Hematopoietic multipotent progenitor cell treated with erythropoietin and hydrocortisone succinate and interleukin-3 and kit ligand, for 6 days (in vitro differentiated cells): Measurements from ENCODE around the gene WBP2.
"Not testable (repeated sequence)": the region's sequence is repeated elsewhere in the genome, so short reads cannot be mapped to it uniquely, and the experiment has no call there.

ENCODE experiments used
- DNase-seq: peaks from one replicate; pipeline ENCODE4 v3.0.0-alpha.2; 2015

Gene WBP2

DNA sequence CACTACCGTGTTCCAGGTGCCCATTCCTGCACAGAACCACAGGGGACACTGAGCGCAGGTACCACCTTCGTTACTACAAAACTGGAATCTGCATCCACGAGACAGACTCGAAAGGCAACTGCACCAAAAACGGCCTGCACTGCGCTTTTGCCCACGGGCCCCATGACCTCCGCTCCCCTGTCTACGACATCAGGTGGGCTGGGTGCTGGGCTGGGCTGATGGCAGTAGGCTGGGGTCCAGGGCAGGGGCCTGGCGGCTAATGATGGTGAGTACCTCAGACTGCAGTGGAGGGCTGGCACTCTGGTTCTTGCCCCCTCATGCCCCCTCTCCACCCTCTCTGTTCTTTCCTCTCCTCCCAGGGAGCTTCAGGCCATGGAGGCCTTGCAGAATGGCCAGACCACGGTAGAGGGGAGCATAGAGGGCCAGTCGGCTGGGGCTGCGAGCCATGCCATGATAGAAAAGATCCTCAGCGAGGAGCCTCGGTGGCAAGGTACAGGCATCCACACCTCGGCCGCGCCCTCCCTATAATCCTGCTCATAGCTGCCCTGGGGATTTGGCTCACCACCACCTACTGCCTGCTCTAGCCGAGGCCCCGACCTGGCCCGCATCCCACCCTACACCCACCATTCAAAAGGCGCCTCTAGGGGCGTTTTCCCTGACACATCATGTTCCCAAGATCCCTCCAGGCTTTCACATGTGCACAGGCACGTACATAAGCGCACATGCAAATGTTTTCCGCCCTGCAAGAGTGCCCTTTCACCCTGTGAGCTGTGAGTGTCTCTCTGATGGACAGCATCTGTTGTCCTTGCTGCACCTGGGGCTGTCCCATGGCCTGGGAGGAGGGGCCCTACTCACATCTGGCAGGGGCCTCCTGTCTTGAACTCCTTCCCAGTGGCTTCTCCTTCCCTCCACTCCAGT, 42.8 kb downstream of the WBP2 start:
- no peak for DNase-seq

DNA sequence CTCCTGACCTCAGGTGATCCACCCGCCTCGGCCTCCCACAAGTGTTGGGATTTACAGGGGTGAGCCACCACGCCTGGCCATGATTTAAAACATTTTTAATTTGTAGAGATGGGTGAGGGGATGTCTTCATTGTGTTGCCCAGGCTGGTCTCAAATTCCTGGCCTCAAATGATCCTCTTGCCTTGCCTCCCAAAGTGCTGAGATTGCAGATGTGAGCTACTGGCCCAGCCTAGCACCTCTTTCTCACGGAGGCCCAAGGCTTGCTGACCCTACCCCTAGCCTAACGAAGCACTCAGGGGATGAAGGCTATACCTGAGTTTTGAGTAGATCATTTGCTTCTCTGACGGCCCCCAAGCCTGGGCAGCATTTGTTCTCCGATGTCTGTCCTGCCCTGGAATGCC, 44.0 kb downstream of the WBP2 start:
- DNase-seq = no peak

DNA sequence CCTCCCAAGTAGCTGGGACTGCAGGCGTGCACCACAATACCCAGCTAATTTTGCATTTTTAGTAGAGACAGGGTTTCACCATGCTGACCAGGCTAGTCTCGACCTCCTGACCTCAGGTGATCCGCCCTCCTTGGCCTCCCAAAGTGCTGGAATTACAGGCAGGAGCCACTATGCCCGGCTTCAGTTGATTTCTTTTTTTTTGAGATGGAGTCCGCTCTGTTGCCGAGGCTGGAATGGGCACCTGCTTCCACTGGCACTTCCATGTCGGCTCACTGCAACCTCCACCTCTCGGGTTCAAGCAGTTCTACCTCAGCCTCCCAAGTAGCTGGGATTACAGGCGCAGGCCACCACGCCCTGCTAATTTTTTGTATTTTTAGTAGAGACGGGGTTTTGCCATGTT, 44.4 kb downstream of the WBP2 start:
- not testable (repeated sequence) for DNase-seq

DNA sequence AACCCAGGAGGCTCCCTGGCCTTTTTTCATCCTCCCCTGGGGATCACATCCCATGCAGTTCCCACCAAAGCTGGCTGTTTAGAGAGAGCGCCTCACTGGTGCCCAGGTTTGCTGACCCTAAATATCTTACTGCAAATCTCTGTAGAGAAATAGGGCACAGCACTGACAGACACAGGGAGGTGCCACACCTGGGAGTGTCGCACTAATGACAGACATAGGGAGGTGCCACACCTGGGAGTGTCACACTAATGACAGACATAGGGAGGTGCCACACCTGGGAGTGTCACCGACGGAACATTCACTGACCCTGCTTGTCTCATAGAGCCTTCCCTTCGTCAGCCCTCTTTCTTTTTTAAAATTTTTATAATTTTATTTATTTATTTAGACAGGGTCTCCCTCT, 44.9 kb downstream of the WBP2 start:
- no peak for DNase-seq

- DNase-seq = no peak
Measured at GRCh38 chr17:75809631-75810111, 45.5 kb downstream of the WBP2 start.

DNA sequence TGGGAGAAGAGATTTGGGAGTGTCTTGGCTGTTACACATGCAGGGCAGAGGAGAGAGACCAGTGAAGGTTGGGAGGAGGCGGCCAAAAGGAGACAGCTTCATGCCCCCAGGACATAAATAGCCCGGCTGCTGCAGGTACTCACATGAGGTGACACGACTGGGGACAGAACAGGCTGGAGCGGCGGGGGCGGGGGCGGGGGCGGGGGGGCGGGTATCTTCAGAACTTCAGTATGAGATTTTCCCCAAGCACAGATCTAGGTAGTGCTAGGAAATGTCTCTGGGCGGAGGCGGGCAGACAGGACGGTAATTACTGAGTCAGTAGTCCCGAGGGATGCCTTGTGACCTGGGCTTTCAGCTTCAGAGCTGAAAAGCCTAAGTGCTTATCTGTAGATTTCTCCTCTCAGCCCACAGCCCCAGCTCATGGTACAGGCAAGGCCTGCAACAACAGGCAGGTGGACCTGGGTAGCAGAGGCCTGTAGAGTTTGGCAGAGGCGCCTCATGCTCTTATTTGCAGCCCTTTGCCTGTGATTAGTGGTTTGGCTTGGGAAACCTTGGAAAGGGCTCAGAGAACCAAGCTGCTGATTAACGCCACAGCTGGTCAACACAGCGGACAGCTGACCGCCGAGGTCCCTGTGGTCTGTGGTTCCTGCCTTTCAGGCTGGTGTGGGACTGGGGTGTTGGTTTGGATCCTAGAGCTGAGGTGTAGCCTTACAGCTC, 46.1 kb downstream of the WBP2 start:
- no peak for DNase-seq

- DNase-seq = no peak
Measured at GRCh38 chr17:75808549-75808904, 46.6 kb downstream of the WBP2 start.

DNA sequence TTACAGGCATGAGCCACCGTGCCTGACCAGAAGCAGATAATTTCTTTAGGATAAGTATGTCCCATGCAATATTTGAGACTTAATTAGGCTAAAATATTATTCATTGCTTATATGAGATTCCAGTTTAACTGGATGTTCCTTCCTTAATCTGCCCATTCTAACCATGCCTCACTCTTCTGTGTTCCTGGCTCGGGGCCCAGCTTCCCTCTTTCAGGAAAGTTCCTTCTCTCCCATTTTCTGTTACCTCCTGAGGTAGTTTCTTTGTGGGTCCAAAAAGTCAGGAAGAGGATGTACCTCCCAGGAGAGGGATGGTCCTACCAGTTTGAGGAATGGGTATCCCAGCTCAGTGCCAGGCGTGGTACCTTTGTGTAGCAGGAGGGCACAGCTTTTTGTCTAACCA, 47.3 kb downstream of the WBP2 start:
- DNase-seq = no peak

DNA sequence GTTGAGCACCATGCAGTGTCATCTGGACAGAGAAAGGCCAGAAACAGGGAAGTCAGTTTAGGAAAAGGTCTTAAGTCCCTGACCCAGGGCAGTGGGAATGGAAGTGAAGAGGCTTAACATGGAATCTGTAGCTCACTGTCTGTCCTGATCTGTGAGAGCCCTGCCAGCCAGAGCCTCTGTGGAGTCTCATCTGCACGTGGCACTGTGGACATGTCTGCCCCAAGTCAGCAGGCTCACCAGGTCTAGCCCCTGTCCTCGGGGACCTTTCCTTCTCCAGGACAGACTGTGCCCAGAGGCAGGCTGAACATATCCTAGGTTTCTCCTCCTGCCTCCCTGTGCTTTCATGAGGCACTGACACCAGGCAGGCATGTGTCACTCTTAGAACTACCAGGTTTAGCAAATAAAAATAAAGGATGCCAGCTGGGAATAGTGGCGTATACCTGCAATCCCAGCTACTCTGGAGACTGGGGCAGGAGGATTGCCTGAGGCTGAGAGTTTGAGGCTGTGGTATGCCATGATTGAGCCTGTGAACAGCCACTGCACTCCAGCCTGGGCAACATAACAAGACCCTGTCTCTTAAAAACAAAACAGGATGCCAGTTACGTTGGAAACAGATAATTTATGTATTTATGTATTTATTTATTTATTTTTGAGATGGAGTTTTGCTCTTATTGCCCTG, 48.2 kb downstream of the WBP2 start:
- no peak for DNase-seq

- no peak for DNase-seq
Measured at GRCh38 chr17:75803883-75804282, 51.3 kb downstream of the WBP2 start.

- no peak for DNase-seq
Measured at GRCh38 chr17:75799402-75799801, 55.7 kb downstream of the WBP2 start.

DNA sequence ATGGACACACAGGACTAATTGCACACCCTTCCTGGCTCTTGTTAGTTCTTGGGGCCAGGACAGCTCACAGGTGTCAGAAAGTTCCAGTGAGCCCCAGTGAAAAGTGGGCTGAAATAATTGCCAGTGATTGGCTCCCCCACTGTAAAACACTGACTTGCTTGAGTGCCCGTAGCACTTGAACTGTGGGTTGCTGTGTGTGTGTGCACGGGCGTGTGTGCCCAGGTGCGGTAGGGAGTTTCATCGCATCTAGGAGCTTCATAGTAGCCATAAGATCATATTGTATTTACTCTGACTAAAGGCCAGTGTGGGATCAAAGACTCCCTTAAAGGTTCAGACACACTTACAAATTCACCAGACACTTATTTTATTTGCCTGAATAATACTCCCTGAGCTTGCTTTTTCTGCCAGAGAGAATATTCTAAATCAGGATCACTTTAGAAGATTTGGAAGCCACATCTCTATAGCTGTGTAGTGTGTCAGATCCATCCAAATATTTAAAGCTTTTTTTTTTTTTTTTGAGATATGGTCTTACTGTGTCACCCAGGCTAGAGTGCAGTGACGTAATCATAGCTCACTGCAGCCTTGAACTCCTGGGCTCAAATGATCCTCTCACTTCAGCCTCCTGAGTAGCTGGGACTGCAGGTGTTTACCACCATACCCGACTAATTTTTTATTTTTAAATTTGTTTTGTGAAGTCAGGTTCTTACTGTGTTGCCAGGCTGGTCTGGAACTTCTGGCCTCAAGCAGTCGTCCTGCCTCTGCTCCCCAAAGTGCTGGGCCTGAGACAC, 59.1 kb downstream of the WBP2 start:
- no peak for DNase-seq
